Measurements from ENCODE around the gene CTDNEP1.
A peak's percentile ranks its signal among the peaks of the same experiment; 100 is the strongest.

CTDNEP1 gene

DNA sequence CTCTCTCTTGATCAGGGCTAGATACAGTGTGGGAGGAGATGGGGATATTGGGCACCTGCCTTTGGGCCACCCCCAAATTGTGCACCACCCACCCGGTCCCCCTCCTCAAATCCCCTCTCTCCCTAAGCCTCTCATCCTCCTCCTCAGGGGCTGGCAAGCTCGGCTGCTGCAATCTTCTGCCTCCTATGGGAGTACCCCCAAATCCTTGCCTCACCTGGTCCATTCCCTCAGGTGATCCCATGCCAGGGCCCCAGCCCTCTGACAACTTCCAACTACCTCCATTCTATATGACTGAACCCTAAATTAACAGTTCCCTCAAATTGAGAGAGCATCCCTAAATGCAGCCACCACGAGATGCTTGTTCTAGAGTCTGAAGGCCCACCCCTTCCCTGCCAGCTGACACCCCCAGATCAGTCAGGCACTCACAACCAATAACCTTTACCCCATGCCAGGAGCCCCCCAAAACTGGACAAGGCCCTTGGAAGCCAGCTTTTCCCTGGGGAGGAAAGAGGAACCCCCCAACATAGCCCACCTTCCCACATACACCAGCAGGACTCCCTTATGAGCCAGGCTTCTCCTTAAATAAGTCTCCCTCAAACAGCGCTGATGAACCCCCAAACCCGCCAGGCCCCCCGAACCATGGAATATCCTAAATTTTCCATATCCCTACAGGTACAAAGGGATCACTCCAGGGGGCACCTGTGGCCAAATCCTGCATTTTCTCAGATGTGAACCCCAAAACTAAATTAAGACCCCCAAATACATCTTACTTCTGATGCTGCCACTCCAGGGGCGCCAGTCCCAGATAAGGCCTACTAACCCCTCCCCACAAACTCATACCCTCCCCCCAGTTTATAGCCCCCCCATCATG is 35.1 kb downstream of the CTDNEP1 start:
- TF ChIP-seq, protein P1, sequence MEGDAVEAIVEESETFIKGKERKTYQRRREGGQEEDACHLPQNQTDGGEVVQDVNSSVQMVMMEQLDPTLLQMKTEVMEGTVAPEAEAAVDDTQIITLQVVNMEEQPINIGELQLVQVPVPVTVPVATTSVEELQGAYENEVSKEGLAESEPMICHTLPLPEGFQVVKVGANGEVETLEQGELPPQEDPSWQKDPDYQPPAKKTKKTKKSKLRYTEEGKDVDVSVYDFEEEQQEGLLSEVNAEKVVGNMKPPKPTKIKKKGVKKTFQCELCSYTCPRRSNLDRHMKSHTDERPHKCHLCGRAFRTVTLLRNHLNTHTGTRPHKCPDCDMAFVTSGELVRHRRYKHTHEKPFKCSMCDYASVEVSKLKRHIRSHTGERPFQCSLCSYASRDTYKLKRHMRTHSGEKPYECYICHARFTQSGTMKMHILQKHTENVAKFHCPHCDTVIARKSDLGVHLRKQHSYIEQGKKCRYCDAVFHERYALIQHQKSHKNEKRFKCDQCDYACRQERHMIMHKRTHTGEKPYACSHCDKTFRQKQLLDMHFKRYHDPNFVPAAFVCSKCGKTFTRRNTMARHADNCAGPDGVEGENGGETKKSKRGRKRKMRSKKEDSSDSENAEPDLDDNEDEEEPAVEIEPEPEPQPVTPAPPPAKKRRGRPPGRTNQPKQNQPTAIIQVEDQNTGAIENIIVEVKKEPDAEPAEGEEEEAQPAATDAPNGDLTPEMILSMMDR (conservative IDR thresholded peaks at IDR 0.05; ENCODE audit: low read depth, low read length) = no peak
- H3K4me3 ChIP-seq (ENCODE audit: low read depth, low read length) = peak overlapping the region; percentile 64
- DNase-seq (ENCODE audit: low read depth) = no peak

DNA sequence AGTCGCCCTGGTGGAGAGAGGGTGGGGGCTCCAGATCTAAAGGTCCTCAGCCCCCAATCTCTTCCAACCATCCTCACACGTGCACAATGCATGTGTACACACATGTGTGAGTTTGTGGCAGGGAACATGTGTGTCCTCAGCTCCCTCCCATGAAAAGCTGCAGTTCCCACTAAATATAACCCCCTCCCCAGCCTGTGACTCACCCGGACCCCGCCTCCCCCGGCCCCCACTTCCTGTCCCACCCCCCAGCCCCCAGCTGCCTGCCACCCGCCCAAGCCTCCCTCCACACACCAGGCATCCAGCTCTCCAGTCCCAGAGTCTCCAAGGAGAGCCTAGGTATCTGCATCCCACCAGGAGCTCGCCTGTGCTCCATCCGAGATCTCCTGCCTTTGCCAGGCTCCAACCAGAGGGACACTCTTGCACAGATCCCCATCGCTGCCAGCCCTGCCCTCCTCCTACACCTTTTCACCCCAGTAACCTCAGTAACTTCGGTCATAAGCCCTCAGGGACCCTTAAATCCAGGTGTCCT is 35.8 kb downstream of the CTDNEP1 start:
- H3K4me3 ChIP-seq (ENCODE audit: low read depth, low read length) = peak overlapping the region; percentile 64
- TF ChIP-seq, protein P1 (conservative IDR thresholded peaks at IDR 0.05; ENCODE audit: low read depth, low read length) = no peak
- DNase-seq (ENCODE audit: low read depth) = no peak

DNA sequence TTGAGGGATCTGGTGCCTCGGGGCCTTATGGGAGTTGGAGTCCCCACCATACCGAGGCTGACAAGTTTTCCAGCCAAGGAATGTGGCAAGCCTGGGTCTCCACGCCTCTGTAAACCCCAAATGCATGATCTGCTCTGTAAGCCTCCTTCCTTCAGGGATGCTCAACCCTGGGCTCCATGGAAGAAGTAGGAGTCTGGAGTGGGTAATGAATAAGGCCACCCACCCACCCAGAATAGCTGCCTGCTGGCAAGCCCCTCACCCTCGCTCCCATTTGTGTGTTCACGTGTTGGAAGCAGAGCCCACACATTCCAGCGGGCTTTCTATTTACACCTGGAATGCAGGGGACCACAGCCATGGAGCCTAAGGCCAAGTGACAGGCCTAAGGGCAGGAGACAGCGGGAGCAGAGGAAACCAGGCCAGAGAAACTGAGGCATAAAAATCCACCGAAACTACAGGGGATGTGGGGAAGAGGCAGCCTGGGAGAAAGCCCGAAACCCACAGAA is 36.3 kb downstream of the CTDNEP1 start:
- peak overlapping the region; percentile 59 for H3K4me3 ChIP-seq (ENCODE audit: low read depth, low read length)
- DNase-seq (ENCODE audit: low read depth) = no peak
- TF ChIP-seq, protein P1 (conservative IDR thresholded peaks at IDR 0.05; ENCODE audit: low read depth, low read length) = no peak

DNA sequence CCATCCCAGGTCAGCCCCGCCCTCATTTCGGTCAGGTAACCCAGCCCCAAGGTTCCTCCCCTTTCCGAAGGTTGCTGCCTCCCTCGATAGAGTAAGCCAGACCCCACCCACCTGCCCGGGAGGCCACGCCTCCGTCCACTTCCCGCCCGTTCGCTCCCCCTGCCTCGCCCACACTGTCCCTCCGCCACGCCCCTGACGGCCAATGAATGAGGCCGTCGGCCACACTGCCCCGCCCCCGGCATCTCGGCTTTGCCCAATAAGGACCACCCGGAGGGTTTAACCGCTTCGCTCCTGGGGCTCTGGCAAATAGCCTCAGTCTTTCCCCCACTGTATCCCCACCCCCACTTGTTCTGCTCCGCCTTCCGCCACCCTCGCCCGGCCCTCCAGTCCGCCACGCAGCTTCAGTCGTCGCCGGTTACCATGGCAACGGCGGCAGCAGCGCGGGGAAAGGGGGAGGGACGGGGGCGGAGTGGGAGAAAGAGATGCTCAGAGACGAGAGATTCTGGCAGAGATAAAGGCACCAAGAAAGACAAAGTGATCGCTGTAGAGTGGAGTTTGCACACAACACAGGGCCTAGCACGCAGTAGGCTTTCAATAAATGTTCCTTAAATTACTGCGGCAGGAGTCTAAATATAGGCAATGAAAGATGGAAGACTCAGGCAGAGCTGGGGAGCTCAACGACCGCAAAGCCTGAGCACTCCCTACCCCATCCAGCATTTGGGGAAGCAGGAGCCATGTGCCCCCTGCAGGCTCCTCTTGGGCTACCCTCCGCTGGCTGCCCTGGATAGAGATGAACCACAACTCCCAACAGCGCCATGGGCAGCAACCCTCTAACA is 37.0 kb downstream of the CTDNEP1 start:
- H3K4me3 ChIP-seq (ENCODE audit: low read depth, low read length) = peak overlapping the region; percentile 59
- DNase-seq (ENCODE audit: low read depth) = peak; percentile 99
- TF ChIP-seq, protein P1 (conservative IDR thresholded peaks at IDR 0.05; ENCODE audit: low read depth, low read length) = peak; percentile 68

DNA sequence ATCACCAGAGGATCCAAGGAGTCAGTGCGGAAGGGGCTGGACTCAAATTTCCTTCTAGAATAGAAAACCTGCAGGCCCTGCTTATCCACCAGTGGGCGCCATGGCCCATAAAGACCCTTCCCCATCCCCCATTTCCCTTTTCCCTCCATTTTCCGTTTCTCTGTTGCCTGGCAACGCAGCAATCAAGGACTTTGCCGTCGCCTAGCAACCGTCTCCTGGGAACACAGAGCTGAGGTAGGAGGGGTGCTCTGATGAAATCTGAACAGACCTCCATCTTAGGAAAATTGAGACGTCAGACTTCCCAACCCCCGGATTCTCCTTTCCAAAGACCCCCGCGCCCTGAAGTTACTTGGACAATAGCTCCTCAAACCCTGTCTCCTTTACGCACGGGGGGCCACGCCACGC is 37.6 kb downstream of the CTDNEP1 start:
- peak overlapping the region; percentile 59 for H3K4me3 ChIP-seq (ENCODE audit: low read depth, low read length)
- TF ChIP-seq, protein P1 (conservative IDR thresholded peaks at IDR 0.05; ENCODE audit: low read depth, low read length) = peak; percentile 74
- peak; percentile 89 for DNase-seq (ENCODE audit: low read depth)

DNA sequence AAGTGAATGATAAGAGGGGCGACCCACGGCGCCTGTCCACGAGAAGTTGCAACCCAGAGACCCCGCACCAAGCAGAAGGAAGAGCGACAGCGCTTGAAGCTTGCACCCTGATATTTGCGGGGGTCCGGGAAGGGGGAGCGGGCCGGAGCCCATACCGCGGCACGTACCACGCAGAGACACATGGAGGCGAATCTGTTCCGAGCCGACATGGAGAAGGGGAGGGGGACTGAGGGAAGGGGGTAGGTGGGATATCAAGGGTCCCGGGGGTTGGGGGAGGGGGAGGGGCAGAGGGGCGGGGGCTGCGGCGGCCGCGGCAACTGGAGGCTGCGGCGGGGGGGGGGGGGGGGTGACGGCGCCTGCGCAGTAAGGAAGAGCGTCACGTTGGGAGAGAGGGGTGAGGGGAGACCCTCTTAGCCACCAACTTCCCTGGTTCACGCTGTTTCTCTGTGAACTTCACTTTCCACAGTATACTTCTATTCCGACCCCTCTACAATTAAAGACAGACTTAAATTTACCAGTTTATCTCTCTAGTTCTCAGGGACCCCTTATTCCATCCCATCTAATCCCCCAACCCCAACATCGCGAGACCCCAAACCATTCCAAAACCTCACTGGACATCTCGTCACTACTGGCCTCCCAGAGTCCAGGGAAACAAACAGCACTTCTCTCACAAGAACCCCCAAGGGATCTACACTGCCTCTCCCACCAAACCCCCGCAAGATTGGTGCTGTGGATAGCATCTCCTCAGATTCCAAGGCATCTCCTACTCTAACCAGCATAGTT is 39.9 kb downstream of the CTDNEP1 start:
- TF ChIP-seq, protein P1 (conservative IDR thresholded peaks at IDR 0.05; ENCODE audit: low read depth, low read length) = no peak
- H3K4me3 ChIP-seq (ENCODE audit: low read depth, low read length) = peak overlapping the region; percentile 50
- no peak for DNase-seq (ENCODE audit: low read depth)
